ENCODE data around the gene PFKL.

PFKL gene

DNA sequence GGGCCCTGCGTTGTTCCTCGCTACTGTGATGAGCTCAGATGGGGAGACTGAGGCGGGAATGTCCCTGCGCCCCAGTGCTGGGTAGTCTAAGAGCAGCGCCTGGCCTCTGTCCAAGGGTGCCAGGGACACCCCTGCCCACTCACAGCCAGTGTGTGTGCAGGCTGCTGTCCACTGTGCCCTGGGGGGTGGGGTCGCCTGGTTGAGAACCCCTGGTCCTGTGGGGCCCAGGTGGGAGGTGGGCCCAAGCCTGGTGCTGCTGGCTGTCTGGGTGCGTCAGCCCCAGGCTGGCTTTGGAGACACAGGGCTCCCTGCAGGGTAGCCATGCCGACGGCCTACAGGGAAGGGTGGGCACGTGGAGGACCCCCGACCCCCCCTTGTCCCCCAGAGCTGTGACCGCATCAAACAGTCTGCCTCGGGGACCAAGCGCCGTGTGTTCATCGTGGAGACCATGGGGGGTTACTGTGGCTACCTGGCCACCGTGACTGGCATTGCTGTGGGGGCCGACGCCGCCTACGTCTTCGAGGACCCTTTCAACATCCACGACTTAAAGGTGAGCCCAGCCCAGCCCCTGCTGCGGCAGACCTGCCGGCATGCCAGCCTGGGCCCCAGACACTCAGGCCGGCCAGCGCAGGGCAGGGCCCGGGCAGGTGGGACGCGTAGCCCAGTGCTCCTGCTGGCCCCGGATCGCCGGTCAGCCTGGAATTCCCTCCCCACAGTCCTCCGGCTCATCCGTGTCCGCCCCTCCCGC is 24.4 kb downstream of the PFKL start:
- Histone ChIP-seq H3K9me3 (ENCODE audit: control insufficient read depth, low read length) (no peaks in the 10 kb centered on the region), H3K27ac (ENCODE audit: low read depth, low read length, severe bottlenecking) (no peak overlapping the region), H3K4me3 (ENCODE audit: extremely low read depth, insufficient read depth, low read length, poor library complexity, severe bottlenecking) (no peak overlapping the region), H3K4me1 (ENCODE audit: control insufficient read depth, insufficient read depth, low read length, poor library complexity, severe bottlenecking) (no peaks in the 10 kb centered on the region), H3K36me3 (ENCODE audit: control insufficient read depth, insufficient read depth, low read length) (peaks cover 14% of the 10 kb centered on the region)
- 96 to 97% methylated on average over 30 to 36 of the region's 37 CpGs for WGBS, 2 experiments (ENCODE audit: insufficient coverage in 2 of 2)

GRCh38 chr21:44324854-44325107 is 24.9 kb downstream of the PFKL start:
- Histone ChIP-seq H3K9me3 (ENCODE audit: control insufficient read depth, low read length) (no peaks in the 10 kb centered on the region), H3K4me1 (ENCODE audit: control insufficient read depth, insufficient read depth, low read length, poor library complexity, severe bottlenecking) (no peaks in the 10 kb centered on the region), H3K4me3 (ENCODE audit: extremely low read depth, insufficient read depth, low read length, poor library complexity, severe bottlenecking) (no peak overlapping the region), H3K27ac (ENCODE audit: low read depth, low read length, severe bottlenecking) (no peak overlapping the region), H3K36me3 (ENCODE audit: control insufficient read depth, insufficient read depth, low read length) (peaks cover 10% of the 10 kb centered on the region)
- 91 to 97% methylated on average over 10 to 11 of the region's 11 CpGs for WGBS, 2 experiments (ENCODE audit: insufficient coverage in 2 of 2)

DNA sequence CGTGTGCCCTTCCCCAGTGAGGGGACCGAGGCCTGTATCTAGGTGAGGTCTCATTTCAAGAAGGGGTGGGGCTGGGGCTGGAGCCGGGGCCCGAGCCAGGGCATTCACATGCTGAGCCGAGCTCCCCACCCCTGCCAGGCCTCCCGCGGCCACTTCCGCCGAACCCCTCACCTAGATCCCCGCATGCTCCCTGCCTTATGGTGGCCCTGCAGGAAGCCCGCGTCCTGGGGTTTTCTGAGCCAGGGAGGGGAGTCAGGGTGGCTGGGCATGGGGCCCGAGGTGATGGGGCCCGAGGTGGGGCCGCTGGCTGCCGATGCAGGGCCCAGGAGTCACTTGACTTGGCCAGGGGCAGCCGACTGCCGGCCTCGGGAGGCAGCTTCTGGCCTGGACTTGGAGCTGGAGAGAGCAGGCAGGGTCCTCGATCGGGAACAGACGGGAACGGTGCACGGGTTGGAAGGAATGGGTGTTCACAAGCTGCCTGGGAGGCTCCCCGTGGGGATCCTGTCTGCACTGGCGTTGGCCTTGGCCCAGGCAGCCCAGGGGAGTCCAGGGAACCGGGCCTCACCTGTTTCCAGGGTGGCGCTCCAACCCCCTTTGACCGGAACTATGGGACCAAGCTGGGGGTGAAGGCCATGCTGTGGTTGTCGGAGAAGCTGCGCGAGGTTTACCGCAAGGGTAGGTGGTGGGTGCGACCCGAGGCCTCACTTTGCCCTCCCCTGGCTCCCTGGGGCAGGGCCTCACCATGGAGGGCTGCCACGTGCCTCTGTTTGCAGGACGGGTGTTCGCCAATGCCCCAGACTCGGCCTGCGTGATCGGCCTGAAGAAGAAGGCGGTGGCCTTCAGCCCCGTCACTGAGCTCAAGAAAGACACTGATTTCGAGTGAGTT is 25.8 kb downstream of the PFKL start:
- Histone ChIP-seq H3K27ac (ENCODE audit: low read depth, low read length, severe bottlenecking) (no peak overlapping the region), H3K4me3 (ENCODE audit: extremely low read depth, insufficient read depth, low read length, poor library complexity, severe bottlenecking) (no peak overlapping the region), H3K9me3 (ENCODE audit: control insufficient read depth, low read length) (no peaks in the 10 kb centered on the region), H3K36me3 (ENCODE audit: control insufficient read depth, insufficient read depth, low read length) (peaks cover 9% of the 10 kb centered on the region), H3K4me1 (ENCODE audit: control insufficient read depth, insufficient read depth, low read length, poor library complexity, severe bottlenecking) (no peaks in the 10 kb centered on the region)
- 93 to 95% methylated on average over 39 to 42 of the region's 44 CpGs for WGBS, 2 experiments (ENCODE audit: insufficient coverage in 2 of 2)

GRCh38 chr21:44326272-44326647 is 26.4 kb downstream of the PFKL start:
- no peaks in the 10 kb centered on the region for H3K4me1 ChIP-seq (ENCODE audit: control insufficient read depth, insufficient read depth, low read length, poor library complexity, severe bottlenecking)
- H3K4me3 ChIP-seq (ENCODE audit: extremely low read depth, insufficient read depth, low read length, poor library complexity, severe bottlenecking) = no peak overlapping the region
- no peak overlapping the region for H3K27ac ChIP-seq (ENCODE audit: low read depth, low read length, severe bottlenecking)
- H3K9me3 ChIP-seq (ENCODE audit: control insufficient read depth, low read length) = no peaks in the 10 kb centered on the region
- peaks cover 9% of the 10 kb centered on the region for H3K36me3 ChIP-seq (ENCODE audit: control insufficient read depth, insufficient read depth, low read length)
- WGBS, 2 experiments (ENCODE audit: insufficient coverage in 2 of 2) = 89 to 93% methylated on average over 10 to 11 of the region's 13 CpGs

DNA sequence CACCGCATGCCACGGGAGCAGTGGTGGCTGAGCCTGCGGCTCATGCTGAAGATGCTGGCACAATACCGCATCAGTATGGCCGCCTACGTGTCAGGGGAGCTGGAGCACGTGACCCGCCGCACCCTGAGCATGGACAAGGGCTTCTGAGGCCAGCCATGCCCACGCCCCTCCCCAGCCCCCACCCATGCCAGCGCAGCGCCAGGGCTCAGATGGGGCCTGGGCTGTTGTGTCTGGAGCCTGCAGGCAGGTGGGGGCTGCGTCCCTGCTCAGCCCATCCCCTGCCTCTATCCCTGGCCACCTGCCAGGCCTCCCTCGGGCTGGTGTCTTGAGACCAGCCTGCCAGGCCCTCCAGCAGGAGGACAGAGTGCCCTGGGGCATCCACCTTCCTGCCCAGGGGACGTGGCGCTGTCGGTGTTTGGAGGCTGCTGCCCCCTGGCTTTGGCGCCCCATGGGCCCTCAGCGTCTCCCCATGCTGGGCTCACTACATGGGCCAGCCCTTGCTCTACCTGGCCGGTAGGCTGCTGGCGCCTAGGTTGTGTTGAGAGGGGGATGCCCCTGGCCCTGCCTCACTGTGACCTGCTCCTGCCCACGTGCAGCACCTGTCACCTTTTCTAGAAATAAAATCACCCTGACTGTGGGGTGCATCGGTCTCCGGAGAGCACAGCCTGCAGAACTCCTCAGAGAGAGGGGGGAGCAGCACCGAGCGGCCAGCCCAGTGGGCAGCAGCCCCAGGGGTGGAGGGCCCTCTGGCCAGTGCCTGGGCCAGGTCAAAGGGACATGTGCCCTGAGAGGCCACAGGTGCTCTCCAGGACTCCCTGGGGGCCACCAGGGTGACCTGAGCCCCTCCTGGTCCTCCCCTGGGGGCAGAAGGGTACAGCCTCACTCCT is 27.1 kb downstream of the PFKL start:
- Histone ChIP-seq H3K4me3 (ENCODE audit: extremely low read depth, insufficient read depth, low read length, poor library complexity, severe bottlenecking) (no peak overlapping the region), H3K36me3 (ENCODE audit: control insufficient read depth, insufficient read depth, low read length) (peaks cover 9% of the 10 kb centered on the region), H3K27ac (ENCODE audit: low read depth, low read length, severe bottlenecking) (no peak overlapping the region), H3K4me1 (ENCODE audit: control insufficient read depth, insufficient read depth, low read length, poor library complexity, severe bottlenecking) (no peaks in the 10 kb centered on the region), H3K9me3 (ENCODE audit: control insufficient read depth, low read length) (no peaks in the 10 kb centered on the region)
- 91 to 95% methylated on average over 19 to 23 of the region's 26 CpGs for WGBS, 2 experiments (ENCODE audit: insufficient coverage in 2 of 2)

DNA sequence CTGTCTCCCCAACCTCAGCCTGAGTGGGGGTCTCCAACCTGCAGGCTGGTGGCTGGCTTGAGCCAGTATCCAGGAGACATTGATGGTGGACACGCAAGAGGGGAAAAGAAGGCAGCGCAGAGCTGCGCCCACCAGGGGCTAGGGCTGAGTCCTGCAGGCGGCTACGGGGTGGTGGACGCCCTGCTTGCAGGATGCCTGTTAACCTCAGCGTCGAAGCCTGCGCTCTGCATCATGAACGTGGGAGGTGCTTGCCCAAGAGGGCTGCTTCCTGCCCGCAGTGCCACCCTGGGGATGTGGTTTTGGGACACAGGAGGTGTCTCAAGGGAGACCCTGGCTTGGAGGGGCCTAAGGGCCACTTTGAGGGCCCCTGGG is 27.7 kb downstream of the PFKL start:
- H3K4me3 ChIP-seq (ENCODE audit: extremely low read depth, insufficient read depth, low read length, poor library complexity, severe bottlenecking) = no peak overlapping the region
- WGBS, 2 experiments (ENCODE audit: insufficient coverage in 2 of 2) = 91% methylated on average over 10 to 11 of the region's 11 CpGs
- peaks cover 9% of the 10 kb centered on the region for H3K36me3 ChIP-seq (ENCODE audit: control insufficient read depth, insufficient read depth, low read length)
- no peaks in the 10 kb centered on the region for H3K9me3 ChIP-seq (ENCODE audit: control insufficient read depth, low read length)
- no peak overlapping the region for H3K27ac ChIP-seq (ENCODE audit: low read depth, low read length, severe bottlenecking)
- H3K4me1 ChIP-seq (ENCODE audit: control insufficient read depth, insufficient read depth, low read length, poor library complexity, severe bottlenecking) = no peaks in the 10 kb centered on the region

DNA sequence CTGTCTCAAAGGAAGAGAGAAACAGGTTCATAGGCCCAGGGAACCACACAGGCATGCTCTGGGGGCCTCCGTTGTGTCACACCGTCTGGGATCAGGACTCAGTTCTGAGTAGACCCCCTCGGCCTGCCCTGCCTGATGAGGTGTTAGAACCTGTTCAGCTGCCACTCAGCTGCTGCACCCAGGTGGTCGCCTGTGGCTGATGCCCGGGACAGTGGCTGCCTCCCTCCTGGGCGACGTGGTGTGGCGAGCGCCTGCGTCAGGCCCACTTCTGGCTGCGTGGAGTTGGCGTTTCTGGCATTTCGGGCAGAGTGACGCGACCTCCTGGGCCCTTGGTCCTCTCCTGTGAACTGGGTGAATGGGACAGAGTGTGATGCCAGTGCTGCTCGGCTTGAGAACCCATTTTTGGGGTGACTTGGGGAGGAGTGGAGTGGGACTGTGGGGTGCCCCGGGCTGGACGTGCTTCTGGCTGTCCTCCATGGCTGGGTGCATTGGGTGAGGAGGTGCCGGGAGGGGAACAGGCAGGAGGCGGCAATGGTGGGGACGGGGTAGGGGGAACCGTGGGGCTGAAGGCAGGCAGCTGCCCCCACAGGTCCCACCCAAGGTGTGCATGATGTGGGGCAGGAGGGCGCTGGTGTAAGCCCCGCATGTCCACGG is 28.5 kb downstream of the PFKL start:
- Histone ChIP-seq H3K9me3 (ENCODE audit: control insufficient read depth, low read length) (no peaks in the 10 kb centered on the region), H3K4me1 (ENCODE audit: control insufficient read depth, insufficient read depth, low read length, poor library complexity, severe bottlenecking) (no peaks in the 10 kb centered on the region)
- 90 to 93% methylated on average over 12 to 20 of the region's 25 CpGs for WGBS, 2 experiments (ENCODE audit: insufficient coverage in 2 of 2)

DNA sequence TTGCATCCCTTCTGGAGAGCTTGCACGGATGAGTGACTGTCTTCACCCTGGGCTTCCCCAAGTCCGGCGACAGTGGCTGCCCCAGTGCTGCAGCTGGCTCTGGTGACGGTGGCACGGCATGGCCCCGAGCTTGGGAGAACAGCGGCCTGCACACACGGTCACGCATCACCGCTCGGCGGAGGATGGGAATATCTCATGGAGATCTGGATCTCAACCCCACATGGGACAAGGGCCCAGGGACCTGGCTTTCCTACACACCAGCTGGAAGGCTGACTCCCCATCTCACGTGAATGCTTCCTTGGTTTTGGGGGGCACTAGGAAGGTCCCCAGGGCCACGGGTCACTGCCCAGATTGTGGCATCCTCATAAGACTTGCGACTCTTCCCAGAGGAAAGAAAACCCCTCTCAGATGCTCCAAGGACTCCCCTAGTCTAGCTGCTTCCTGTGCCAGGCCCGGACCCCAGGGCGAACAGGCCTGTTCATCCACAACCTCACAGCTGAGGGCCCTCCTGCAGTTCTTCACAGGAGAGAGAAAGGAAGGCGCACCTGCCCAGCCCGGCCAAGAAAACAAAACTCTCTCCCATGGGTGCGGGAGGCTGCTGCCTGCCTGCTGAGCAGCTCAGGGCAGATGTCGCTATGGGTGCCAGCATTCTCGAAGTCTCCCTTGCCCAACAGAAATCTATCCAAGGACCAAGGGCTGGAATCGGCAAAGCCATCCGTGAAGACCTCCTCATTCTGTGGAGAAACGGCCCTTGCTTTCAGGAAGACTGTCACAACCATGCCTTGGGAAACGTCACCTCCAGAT is 29.4 kb downstream of the PFKL start:
- H3K4me3 ChIP-seq (ENCODE audit: extremely low read depth, insufficient read depth, low read length, poor library complexity, severe bottlenecking) = no peak overlapping the region
- H3K9me3 ChIP-seq (ENCODE audit: control insufficient read depth, low read length) = no peaks in the 10 kb centered on the region
- H3K36me3 ChIP-seq (ENCODE audit: control insufficient read depth, insufficient read depth, low read length) = peaks cover 5% of the 10 kb centered on the region
- 89 to 91% methylated on average over 20 to 25 of the region's 26 CpGs for WGBS, 2 experiments (ENCODE audit: insufficient coverage in 2 of 2)
- no peaks in the 10 kb centered on the region for H3K4me1 ChIP-seq (ENCODE audit: control insufficient read depth, insufficient read depth, low read length, poor library complexity, severe bottlenecking)
- no peak overlapping the region for H3K27ac ChIP-seq (ENCODE audit: low read depth, low read length, severe bottlenecking)

More for the DNA sequence above, 28.5 kb downstream of the PFKL start:
- no peak overlapping the region for H3K4me3 ChIP-seq (ENCODE audit: extremely low read depth, insufficient read depth, low read length, poor library complexity, severe bottlenecking)
- H3K36me3 ChIP-seq (ENCODE audit: control insufficient read depth, insufficient read depth, low read length) = peaks cover 9% of the 10 kb centered on the region
- no peak overlapping the region for H3K27ac ChIP-seq (ENCODE audit: low read depth, low read length, severe bottlenecking)

DNA sequence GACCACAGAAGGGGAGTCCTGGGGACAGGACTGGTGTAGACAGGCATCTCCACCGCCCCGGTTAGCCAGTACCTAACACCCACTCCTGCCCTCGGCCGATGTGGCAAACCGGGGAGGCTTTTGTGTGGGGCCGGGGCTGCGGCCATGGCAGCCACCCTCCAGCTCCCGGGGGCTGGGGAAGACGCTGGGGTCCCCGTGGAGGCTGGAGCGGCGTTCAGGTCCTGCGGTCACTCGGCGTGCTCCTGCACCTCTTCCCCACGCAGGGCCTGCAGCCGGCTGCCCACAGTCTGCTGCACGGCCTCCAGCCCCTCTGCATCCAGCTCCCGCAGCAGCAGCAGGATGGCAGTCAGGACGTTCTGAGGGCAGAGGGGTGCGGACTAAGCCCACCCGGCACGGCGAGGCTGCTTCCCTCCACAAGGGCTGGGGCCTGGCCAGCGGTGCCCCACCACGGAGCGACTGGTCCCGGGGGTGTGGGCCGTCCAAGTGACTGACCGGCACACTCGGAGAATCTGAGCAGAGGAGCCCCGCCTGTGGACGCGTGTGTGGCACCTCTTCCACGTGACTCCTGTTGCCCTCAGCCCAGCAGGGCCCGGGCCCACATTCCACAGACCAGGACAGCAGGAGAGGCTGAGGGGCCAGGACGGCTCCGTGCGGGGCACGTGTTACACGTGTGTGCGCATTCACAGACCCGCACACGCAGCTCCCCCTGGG is 30.3 kb downstream of the PFKL start:
- H3K4me1 ChIP-seq (ENCODE audit: control insufficient read depth, insufficient read depth, low read length, poor library complexity, severe bottlenecking) = no peaks in the 10 kb centered on the region
- 88 to 94% methylated on average over 38 to 42 of the region's 44 CpGs for WGBS, 2 experiments (ENCODE audit: insufficient coverage in 2 of 2)
- H3K9me3 ChIP-seq (ENCODE audit: control insufficient read depth, low read length) = no peaks in the 10 kb centered on the region
- no peak overlapping the region for H3K4me3 ChIP-seq (ENCODE audit: extremely low read depth, insufficient read depth, low read length, poor library complexity, severe bottlenecking)
- peaks cover 1% of the 10 kb centered on the region for H3K36me3 ChIP-seq (ENCODE audit: control insufficient read depth, insufficient read depth, low read length)
- no peak overlapping the region for H3K27ac ChIP-seq (ENCODE audit: low read depth, low read length, severe bottlenecking)
